Activated CD8-positive, alpha-beta memory T cell treated with anti-CD3 and anti-CD28 coated beads for 48 hours (primary cell): ENCODE data around the gene HYKK.
A peak's percentile ranks its signal among the peaks of the same experiment; 100 is the strongest.
"Not testable (repeated sequence)": the region's sequence is repeated elsewhere in the genome, so short reads cannot be mapped to it uniquely, and the experiment has no call there.

Source experiments
- DNase-seq, 3 experiments: peaks; one replicate each; pipeline ENCODE4 v3.0.0-alpha.2; 2020; ENCODE audit warnings: low read depth in 2 of 3, low spot score in 2 of 3

Gene HYKK

GRCh38 chr15:78506971-78507830, at the start of gene HYKK:
HYKK (plus strand) TSS chr15:78507577; CDS start chr15:78513089, 5,512 bp downstream.
- DNase-seq: peak; percentile 48 to 62 (median 57)

- DNase-seq: no peak
Measured at GRCh38 chr15:78460737-78461136, 46.6 kb upstream of the HYKK start.

GRCh38 chr15:78461171-78461888, 46.0 kb upstream of the HYKK start:
- no peak for DNase-seq

GRCh38 chr15:78469031-78469430, 38.3 kb upstream of the HYKK start:
- no peak for DNase-seq

- DNase-seq: no peak
Measured at GRCh38 chr15:78477295-78477694, 30.1 kb upstream of the HYKK start.

GRCh38 chr15:78479650-78480049, 27.7 kb upstream of the HYKK start:
- DNase-seq: no peak

GRCh38 chr15:78481917-78482316, 25.5 kb upstream of the HYKK start:
- DNase-seq: no peak

- DNase-seq: no peak
Measured at GRCh38 chr15:78492872-78493271, 14.5 kb upstream of the HYKK start.

GRCh38 chr15:78501857-78502256, 5.5 kb upstream of the HYKK start:
- DNase-seq: no peak

- no peak for DNase-seq
Measured at GRCh38 chr15:78502641-78503040, 4.7 kb upstream of the HYKK start.

GRCh38 chr15:78507831-78508160, 419 bp downstream of the HYKK start:
- DNase-seq: peak in 1 of 3 experiments; percentile 6

- DNase-seq: no peak
Measured at GRCh38 chr15:78508272-78508671, 895 bp downstream of the HYKK start.

GRCh38 chr15:78509726-78510312, 2.4 kb downstream of the HYKK start:
- no peak for DNase-seq

GRCh38 chr15:78520035-78520434, 12.7 kb downstream of the HYKK start:
- not testable (repeated sequence) for DNase-seq

GRCh38 chr15:78524230-78524629, 16.9 kb downstream of the HYKK start:
- DNase-seq: no peak

GRCh38 chr15:78527325-78527724, 19.9 kb downstream of the HYKK start:
- DNase-seq: no peak

GRCh38 chr15:78533331-78533730, 26.0 kb downstream of the HYKK start:
- DNase-seq: no peak

GRCh38 chr15:78536134-78536533, 28.8 kb downstream of the HYKK start:
- DNase-seq: no peak

- DNase-seq: no peak
Measured at GRCh38 chr15:78537266-78537905, 30.0 kb downstream of the HYKK start.

GRCh38 chr15:78538358-78538757, 31.0 kb downstream of the HYKK start:
- no peak for DNase-seq

- not testable (repeated sequence) for DNase-seq
Measured at GRCh38 chr15:78539464-78540140, 32.2 kb downstream of the HYKK start.
